IMR-90 (cell line): ENCODE results near the gene LDLRAD4.

Experiments used
- CHD1 ChIP-seq: IDR thresholded peaks from 2 replicates; pipeline ENCODE4 v1.6.1; 2012; ENCODE audit warnings: low read depth, low read length, improper control_type of control experiment
- CTCF ChIP-seq: conservative IDR thresholded peaks from 2 replicates; pipeline ENCODE4 v1.5.1; 2012; ENCODE audit warnings: mild to moderate bottlenecking, low read depth, low read length, improper control_type of control experiment
- POLR2A ChIP-seq: IDR thresholded peaks from 2 replicates; pipeline ENCODE4 v1.6.1; 2012; ENCODE audit warnings: mild to moderate bottlenecking, low read depth, low read length
- TF ChIP-seq, protein P1 (sequence below): fragments of 150-350 bp; IDR thresholded peaks from 2 replicates; pipeline ENCODE4 v1.6.1; 2016; ENCODE audit warnings: low read depth, mild to moderate bottlenecking, low read length, moderate library complexity, borderline replicate concordance

GRCh38 chr18:13186687-13187086, 31.9 kb upstream of the LDLRAD4 start:
- TF ChIP-seq CTCF (no peak), POLR2A (no peak), CHD1 (no peak)
- TF ChIP-seq, protein P1, sequence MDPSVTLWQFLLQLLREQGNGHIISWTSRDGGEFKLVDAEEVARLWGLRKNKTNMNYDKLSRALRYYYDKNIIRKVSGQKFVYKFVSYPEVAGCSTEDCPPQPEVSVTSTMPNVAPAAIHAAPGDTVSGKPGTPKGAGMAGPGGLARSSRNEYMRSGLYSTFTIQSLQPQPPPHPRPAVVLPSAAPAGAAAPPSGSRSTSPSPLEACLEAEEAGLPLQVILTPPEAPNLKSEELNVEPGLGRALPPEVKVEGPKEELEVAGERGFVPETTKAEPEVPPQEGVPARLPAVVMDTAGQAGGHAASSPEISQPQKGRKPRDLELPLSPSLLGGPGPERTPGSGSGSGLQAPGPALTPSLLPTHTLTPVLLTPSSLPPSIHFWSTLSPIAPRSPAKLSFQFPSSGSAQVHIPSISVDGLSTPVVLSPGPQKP, result no peak
